ENCODE measurements around the gene RNF112. TPM values are rescaled to one million over a fixed set of nuclear protein-coding genes. Genes with fewer than 3 reads are reported as not detected.

Gene RNF112
- total and polyA plus RNA-seq, 2 of the 13 experiments (the other 11 are each of a cell fraction or from before 2014, with no cell fraction given) = 0.05 TPM; not detected in 1

DNA sequence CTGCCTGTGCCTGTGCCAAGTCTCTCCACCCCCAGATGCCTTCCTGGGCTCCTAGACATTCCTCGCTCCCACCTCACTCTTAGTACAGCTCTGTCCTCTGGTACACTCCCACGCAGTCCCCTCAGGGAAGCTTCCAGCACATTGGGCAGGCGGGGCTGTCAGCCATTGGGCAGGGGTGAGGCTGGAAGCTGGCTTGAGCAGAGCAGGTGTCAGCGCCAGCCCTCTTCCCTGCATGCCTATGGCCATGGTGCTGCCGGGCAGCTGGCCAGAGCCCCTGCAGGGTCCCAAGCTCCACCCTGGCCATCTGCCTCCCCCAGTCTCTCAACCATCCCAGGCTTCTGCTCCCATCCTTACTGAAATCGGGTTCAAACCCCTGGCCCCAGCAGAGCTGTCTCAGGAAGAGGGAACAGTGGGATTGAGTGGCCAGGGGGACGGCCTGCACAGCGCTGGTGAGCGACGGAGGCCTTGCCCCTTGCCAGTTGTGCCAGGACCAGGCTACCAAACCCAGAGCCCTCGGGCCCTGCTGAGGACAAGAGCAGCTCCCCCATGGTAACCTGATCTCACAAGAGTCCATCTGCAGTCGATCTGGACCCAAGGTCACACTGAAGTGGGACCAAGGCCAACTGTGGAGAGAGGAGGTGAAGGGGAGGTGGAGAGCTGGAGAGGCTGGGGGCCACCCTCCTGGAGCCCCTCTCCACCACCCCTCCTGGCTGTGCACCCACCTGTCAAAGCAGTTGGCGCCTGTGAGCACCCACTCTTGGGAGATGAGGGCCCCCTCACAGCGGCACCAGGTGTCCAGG lies 46.1 kb upstream of the RNF112 start (continued):
- TF ChIP-seq ASH2L (IDR thresholded peaks at IDR 0.05; ENCODE audit: insufficient read length, low read depth, low read length) = no peak
- no peak for TF ChIP-seq PCBP1 (IDR thresholded peaks at IDR 0.05; ENCODE audit: borderline replicate concordance, low read depth, low read length)
- no peak for TF ChIP-seq DNMT3B (CRISPR knock-in tag; conservative IDR thresholded peaks at IDR 0.05)
- TF ChIP-seq, protein P1, sequence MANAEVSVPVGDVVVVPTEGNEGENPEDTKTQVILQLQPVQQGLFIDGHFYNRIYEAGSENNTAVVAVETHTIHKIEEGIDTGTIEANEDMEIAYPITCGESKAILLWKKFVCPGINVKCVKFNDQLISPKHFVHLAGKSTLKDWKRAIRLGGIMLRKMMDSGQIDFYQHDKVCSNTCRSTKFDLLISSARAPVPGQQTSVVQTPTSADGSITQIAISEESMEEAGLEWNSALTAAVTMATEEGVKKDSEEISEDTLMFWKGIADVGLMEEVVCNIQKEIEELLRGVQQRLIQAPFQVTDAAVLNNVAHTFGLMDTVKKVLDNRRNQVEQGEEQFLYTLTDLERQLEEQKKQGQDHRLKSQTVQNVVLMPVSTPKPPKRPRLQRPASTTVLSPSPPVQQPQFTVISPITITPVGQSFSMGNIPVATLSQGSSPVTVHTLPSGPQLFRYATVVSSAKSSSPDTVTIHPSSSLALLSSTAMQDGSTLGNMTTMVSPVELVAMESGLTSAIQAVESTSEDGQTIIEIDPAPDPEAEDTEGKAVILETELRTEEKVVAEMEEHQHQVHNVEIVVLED (CRISPR knock-in tag; IDR thresholded peaks at IDR 0.05; ENCODE audit: borderline replicate concordance) = peak; percentile 25; the same call in 1 of the 2 replicates
- peak; percentile 63; the same call in 1 of the 2 replicates for TF ChIP-seq BRD4 (CRISPR knock-in tag; IDR thresholded peaks at IDR 0.05)
- no peak for TF ChIP-seq ZNF674 (CRISPR knock-in tag; IDR thresholded peaks at IDR 0.05; ENCODE audit: low read depth)
- TF ChIP-seq SAP130 (CRISPR knock-in tag; IDR thresholded peaks at IDR 0.05; ENCODE audit: low read depth) = peak; percentile 33; the same call in 1 of the 2 replicates
- peak; percentile 71; the same call in 1 of the 2 replicates for TF ChIP-seq NRL (CRISPR knock-in tag; IDR thresholded peaks at IDR 0.05; ENCODE audit: borderline replicate concordance)
- peak; percentile 48 for TF ChIP-seq SALL1 (CRISPR knock-in tag; IDR thresholded peaks at IDR 0.05)
- TF ChIP-seq, protein P2, sequence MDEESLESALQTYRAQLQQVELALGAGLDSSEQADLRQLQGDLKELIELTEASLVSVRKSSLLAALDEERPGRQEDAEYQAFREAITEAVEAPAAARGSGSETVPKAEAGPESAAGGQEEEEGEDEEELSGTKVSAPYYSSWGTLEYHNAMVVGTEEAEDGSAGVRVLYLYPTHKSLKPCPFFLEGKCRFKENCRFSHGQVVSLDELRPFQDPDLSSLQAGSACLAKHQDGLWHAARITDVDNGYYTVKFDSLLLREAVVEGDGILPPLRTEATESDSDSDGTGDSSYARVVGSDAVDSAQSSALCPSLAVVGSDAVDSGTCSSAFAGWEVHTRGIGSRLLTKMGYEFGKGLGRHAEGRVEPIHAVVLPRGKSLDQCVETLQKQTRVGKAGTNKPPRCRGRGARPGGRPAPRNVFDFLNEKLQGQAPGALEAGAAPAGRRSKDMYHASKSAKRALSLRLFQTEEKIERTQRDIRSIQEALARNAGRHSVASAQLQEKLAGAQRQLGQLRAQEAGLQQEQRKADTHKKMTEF (CRISPR knock-in tag; IDR thresholded peaks at IDR 0.05) = peak; percentile 44; the same call in 1 of the 2 replicates
- TF ChIP-seq FOSL2 (CRISPR knock-in tag; IDR thresholded peaks at IDR 0.05) = no peak
- TF ChIP-seq, protein P3, sequence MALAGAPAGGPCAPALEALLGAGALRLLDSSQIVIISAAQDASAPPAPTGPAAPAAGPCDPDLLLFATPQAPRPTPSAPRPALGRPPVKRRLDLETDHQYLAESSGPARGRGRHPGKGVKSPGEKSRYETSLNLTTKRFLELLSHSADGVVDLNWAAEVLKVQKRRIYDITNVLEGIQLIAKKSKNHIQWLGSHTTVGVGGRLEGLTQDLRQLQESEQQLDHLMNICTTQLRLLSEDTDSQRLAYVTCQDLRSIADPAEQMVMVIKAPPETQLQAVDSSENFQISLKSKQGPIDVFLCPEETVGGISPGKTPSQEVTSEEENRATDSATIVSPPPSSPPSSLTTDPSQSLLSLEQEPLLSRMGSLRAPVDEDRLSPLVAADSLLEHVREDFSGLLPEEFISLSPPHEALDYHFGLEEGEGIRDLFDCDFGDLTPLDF (CRISPR knock-in tag; IDR thresholded peaks at IDR 0.05) = no peak
- no peak for TF ChIP-seq ZNF224 (CRISPR knock-in tag; IDR thresholded peaks at IDR 0.05)
- TF ChIP-seq ZNF567 (CRISPR knock-in tag; IDR thresholded peaks at IDR 0.05; ENCODE audit: borderline replicate concordance) = 0 out of 2 replicates have a peak, but pooled peaks have one; percentile 33
- TF ChIP-seq TAF1 (CRISPR knock-in tag; IDR thresholded peaks at IDR 0.05) = 0 out of 2 replicates have a peak, but pooled peaks have one; percentile 8
- peak; percentile 66; the same call in 1 of the 2 replicates for TF ChIP-seq ZNF891 (CRISPR knock-in tag; IDR thresholded peaks at IDR 0.05)
- TF ChIP-seq, protein P4, sequence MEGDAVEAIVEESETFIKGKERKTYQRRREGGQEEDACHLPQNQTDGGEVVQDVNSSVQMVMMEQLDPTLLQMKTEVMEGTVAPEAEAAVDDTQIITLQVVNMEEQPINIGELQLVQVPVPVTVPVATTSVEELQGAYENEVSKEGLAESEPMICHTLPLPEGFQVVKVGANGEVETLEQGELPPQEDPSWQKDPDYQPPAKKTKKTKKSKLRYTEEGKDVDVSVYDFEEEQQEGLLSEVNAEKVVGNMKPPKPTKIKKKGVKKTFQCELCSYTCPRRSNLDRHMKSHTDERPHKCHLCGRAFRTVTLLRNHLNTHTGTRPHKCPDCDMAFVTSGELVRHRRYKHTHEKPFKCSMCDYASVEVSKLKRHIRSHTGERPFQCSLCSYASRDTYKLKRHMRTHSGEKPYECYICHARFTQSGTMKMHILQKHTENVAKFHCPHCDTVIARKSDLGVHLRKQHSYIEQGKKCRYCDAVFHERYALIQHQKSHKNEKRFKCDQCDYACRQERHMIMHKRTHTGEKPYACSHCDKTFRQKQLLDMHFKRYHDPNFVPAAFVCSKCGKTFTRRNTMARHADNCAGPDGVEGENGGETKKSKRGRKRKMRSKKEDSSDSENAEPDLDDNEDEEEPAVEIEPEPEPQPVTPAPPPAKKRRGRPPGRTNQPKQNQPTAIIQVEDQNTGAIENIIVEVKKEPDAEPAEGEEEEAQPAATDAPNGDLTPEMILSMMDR (CRISPR knock-in tag; IDR thresholded peaks at IDR 0.05) = peak; percentile 14; the same call in 1 of the 2 replicates
- TF ChIP-seq ZFX (CRISPR knock-in tag; IDR thresholded peaks at IDR 0.05; ENCODE audit: low read depth) = peak; percentile 51; the same call in 1 of the 2 replicates
- TF ChIP-seq MTA1 (CRISPR knock-in tag; IDR thresholded peaks at IDR 0.05; ENCODE audit: borderline replicate concordance) = peak; percentile 56; the same call in 1 of the 2 replicates
- peak; percentile 95 for TF ChIP-seq ZSCAN25 (CRISPR knock-in tag; IDR thresholded peaks at IDR 0.05)

Measured in HepG2 (cell line).